ENCODE results near the gene CMKLR1.

DNA sequence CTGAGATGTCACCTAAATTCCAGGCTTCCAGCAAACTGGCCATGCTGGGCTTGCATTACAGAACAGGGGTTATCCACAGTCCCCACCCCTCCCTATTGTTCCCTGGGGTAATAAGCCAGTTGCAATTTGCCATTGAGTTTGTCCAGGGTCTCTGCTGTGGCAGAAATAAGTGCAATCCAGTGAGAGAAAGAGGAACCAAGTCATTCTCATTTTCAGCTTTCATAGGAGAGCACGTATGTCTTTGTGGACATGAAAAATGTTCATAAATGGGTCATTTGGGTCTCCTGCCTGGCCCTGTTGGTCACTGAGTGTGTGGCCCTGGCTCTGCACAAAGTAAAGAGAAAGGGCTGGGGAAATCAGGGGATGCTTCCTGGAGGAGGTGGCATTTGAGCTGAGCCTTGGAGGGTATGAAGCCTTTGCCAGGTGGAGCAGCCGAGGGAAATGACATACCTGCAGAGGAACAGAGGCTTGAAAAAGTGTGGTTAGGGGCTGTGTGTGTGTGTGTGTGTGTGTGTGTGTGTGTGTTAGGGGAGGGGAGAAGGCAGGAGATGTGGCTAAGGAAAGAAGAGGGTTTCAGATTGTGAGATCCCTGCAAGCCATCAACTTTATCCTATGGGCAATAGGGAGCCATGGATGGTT, 29.3 kb downstream of the CMKLR1 start:
- no peak for TF ChIP-seq RAD21 (IDR thresholded peaks at IDR 0.05; ENCODE audit: low read depth)
- TF ChIP-seq, protein P1, sequence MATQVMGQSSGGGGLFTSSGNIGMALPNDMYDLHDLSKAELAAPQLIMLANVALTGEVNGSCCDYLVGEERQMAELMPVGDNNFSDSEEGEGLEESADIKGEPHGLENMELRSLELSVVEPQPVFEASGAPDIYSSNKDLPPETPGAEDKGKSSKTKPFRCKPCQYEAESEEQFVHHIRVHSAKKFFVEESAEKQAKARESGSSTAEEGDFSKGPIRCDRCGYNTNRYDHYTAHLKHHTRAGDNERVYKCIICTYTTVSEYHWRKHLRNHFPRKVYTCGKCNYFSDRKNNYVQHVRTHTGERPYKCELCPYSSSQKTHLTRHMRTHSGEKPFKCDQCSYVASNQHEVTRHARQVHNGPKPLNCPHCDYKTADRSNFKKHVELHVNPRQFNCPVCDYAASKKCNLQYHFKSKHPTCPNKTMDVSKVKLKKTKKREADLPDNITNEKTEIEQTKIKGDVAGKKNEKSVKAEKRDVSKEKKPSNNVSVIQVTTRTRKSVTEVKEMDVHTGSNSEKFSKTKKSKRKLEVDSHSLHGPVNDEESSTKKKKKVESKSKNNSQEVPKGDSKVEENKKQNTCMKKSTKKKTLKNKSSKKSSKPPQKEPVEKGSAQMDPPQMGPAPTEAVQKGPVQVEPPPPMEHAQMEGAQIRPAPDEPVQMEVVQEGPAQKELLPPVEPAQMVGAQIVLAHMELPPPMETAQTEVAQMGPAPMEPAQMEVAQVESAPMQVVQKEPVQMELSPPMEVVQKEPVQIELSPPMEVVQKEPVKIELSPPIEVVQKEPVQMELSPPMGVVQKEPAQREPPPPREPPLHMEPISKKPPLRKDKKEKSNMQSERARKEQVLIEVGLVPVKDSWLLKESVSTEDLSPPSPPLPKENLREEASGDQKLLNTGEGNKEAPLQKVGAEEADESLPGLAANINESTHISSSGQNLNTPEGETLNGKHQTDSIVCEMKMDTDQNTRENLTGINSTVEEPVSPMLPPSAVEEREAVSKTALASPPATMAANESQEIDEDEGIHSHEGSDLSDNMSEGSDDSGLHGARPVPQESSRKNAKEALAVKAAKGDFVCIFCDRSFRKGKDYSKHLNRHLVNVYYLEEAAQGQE (IDR thresholded peaks at IDR 0.05; ENCODE audit: low read depth): no peak
- no peak for TF ChIP-seq TAF1 (IDR thresholded peaks at IDR 0.05; ENCODE audit: low read depth)
- TF ChIP-seq USF1 (IDR thresholded peaks at IDR 0.05): no peak
- TF ChIP-seq NFIC (IDR thresholded peaks at IDR 0.05): no peak
- no peak for TF ChIP-seq YY1 (IDR thresholded peaks at IDR 0.05; ENCODE audit: low read depth)
- no peak for TF ChIP-seq EP300 (IDR thresholded peaks at IDR 0.05; ENCODE audit: borderline replicate concordance)
- no peak for TF ChIP-seq EGR1 (IDR thresholded peaks at IDR 0.05)
- no peak for TF ChIP-seq CEBPB (IDR thresholded peaks at IDR 0.05)
- TF ChIP-seq FOXM1 (IDR thresholded peaks at IDR 0.05; ENCODE audit: borderline replicate concordance, low read depth): no peak
- TF ChIP-seq TEAD4 (IDR thresholded peaks at IDR 0.05): no peak
